Measurements from ENCODE around the gene SDSL. TPM values are rescaled to one million over a fixed set of nuclear protein-coding genes. Genes with fewer than 3 reads are reported as not detected.
A peak's percentile ranks its signal among the peaks of the same experiment; 100 is the strongest.

SDSL gene
- total and polyA plus RNA-seq, 5 experiments from 2014 or later, result not detected

DNA sequence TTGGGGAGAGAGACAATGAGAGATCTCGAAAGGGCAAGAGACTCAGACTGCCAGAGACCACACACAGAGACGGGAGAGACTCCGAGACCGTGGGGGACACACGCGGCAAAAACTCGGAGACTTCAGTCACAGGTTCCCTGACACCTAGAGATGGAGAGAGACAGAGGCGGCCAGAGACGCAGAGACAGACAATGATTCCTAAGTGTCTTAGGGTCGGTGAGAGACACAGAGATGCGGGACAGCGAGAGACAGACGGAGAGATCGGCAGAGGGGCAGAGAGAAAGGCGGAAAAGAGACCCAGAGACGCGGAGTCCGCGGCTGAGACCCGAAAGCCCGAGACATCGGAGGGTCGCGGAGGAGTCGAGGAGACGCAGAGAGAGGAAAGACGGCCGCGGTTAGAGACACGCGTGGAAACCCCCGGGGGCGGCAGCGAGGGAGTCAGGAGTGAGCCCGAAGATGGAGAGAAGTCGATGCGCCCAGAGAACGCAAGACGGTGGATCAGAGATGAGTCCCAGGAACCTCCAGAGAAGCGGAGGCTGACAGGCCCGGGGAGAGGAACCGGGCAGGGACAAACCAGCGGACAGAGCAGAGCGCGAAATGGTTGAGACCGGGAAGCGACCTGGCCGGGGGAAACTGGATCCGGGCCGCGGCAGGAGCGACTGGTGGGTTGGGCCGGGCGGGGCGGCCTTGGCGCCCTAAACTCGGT lies 41.7 kb downstream of the SDSL start:
- peaks cover 0 to 7% (median 0%) of the 10 kb centered on the region in 3 donors for H3K36me3 Mint-ChIP-seq
- H3K27ac Mint-ChIP-seq, result peak overlapping the region in 2 of 10 donors; percentile 17 to 52

DNA sequence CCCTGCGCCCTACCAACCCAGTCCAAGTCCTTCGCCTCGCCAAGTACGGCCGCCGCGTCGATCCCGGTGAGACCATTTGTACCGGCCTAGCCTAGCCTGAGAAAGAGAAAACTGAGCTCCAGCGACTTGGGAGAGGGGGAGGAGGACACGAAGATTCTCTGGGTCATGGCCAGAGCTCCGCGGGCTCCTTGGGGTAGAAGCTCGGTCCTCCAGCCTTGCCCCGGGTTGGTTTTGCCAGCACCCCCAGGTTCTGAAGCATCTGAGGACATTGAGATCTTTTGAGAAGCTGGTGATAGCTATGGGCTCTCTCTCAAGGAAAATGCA lies 42.2 kb downstream of the SDSL start:
- H3K36me3 Mint-ChIP-seq, result peaks cover 0 to 7% (median 0%) of the 10 kb centered on the region in 3 donors
- peaks cover 30 to 90% (median 60%) of the 10 kb centered on the region in 5 donors for H3K27me3 Mint-ChIP-seq
- no peak for ATAC-seq
- H3K4me1 Mint-ChIP-seq, result peaks cover 15 to 34% (median 33%) of the 10 kb centered on the region in 4 donors
- no peak for DNase-seq
- peak overlapping the region; percentile 28 to 73 (median 49) for H3K4me3 Mint-ChIP-seq
- POLR2A ChIA-PET, result no interaction called here
- H3K27ac Mint-ChIP-seq, result peak overlapping the region in 1 of 10 donors; percentile 17
- H3K9me3 Mint-ChIP-seq, result peaks cover 0 to 7% (median 0%) of the 10 kb centered on the region in 9 donors

More for the DNA sequence above, 41.7 kb downstream of the SDSL start:
- Mint-ChIP-seq H3K4me1 (peaks cover 15 to 34% (median 33%) of the 10 kb centered on the region in 4 donors), H3K9me3 (peaks cover 0 to 7% (median 0%) of the 10 kb centered on the region in 9 donors), H3K27me3 (peaks cover 31 to 90% (median 60%) of the 10 kb centered on the region in 5 donors), H3K4me3 (peak overlapping the region; percentile 59 to 88 (median 74))
- ATAC-seq (no peak), DNase-seq (no peak)
- POLR2A ChIA-PET, result no interaction called here

DNA sequence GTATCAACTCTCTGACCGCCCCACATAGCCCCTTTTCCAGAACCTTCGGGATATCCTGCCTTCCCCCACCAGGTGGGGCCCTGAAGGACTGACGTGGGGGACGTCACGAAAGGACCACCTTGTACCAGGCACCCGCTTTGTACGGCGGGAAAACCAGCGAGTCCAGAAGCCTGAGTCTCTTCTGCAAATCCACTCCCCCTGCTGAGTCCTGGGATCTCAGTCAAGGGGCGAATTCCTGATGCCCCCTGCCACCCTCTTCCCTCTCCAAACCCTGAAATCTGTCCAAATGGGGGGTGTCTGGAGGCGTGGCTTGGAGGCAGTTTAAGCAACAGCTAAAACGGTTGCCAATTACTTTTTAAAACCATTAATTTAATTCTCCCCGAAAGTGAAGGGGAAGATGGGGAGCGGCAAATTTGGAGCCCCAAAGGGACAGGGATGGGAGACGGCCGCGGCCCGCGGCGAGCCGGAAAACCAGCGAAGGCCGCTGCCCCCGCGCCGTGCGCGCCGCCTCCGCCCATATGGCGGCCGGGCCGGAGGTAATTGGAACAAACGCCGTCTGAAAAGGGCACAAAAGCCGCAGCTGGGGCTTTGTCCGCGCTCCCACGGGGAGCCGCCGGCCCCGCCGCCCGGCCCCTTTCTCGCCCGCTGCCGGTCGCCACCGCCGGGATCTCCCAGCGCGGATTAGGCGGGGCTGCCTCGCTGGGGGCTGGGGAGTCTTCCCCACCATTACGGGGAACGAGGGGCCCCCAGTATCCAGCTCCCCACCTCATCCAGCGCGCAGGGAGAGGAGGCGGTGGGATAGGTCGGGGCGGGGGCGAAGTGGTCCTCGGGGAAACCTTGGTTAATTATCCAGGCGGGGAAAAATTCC lies 42.9 kb downstream of the SDSL start:
- H3K27me3 Mint-ChIP-seq, result peaks cover 28 to 90% (median 55%) of the 10 kb centered on the region in 5 donors

DNA sequence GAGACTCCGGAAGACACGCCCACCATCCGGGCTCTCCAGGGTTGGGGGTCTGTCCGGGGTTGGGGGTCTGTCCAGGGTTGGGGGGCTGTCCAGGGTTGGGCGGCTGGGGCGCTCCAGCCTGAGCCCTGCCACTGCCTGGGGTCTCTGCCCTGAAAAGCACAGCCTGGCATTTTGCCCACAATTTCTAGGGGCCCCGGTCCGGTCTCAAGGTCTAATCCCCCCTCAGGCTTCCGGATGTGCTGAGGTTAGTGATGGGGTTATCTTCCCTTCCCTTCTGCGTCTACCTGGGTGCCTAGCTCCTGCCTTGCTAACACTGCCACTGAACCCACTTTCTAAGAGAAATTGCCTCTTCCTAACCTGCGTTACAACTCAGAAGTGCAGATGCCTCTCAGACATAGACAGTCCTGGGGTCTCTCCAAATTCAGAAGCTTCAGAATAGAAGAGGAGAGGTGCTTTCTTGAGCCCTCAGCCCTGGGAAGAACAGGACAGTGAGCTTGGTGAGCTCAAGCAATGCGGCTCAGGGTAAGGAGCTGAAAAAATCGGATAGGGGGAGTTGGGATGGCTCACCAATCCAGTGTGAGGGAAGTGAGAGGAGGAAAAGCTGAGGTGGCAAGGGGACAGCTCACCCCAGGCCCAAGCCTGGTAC lies 43.8 kb downstream of the SDSL start:
- Mint-ChIP-seq H3K4me3 (peak overlapping the region in 9 of 10 donors; percentile 1 to 65 (median 46)), H3K27ac (peak overlapping the region in 1 of 10 donors; percentile 26), H3K36me3 (peaks cover 0 to 7% (median 0%) of the 10 kb centered on the region in 3 donors), H3K4me1 (peaks cover 15 to 35% (median 33%) of the 10 kb centered on the region in 4 donors), H3K27me3 (peaks cover 30 to 90% (median 52%) of the 10 kb centered on the region in 5 donors), H3K9me3 (peaks cover 0 to 7% (median 0%) of the 10 kb centered on the region in 9 donors)
- POLR2A ChIA-PET, result no interaction called here
- no peak for DNase-seq
- ATAC-seq, result no peak

More for the DNA sequence above, 42.9 kb downstream of the SDSL start:
- peaks cover 15 to 34% (median 33%) of the 10 kb centered on the region in 4 donors for H3K4me1 Mint-ChIP-seq
- H3K9me3 Mint-ChIP-seq, result peaks cover 0 to 7% (median 0%) of the 10 kb centered on the region in 9 donors
- POLR2A ChIA-PET, result no interaction called here
- H3K36me3 Mint-ChIP-seq, result peaks cover 0 to 7% (median 0%) of the 10 kb centered on the region in 3 donors
- DNase-seq (no peak), ATAC-seq (no peak)
- peak overlapping the region in 8 of 10 donors; percentile 19 to 73 (median 49) for H3K4me3 Mint-ChIP-seq
- H3K27ac Mint-ChIP-seq, result no peak overlapping the region

DNA sequence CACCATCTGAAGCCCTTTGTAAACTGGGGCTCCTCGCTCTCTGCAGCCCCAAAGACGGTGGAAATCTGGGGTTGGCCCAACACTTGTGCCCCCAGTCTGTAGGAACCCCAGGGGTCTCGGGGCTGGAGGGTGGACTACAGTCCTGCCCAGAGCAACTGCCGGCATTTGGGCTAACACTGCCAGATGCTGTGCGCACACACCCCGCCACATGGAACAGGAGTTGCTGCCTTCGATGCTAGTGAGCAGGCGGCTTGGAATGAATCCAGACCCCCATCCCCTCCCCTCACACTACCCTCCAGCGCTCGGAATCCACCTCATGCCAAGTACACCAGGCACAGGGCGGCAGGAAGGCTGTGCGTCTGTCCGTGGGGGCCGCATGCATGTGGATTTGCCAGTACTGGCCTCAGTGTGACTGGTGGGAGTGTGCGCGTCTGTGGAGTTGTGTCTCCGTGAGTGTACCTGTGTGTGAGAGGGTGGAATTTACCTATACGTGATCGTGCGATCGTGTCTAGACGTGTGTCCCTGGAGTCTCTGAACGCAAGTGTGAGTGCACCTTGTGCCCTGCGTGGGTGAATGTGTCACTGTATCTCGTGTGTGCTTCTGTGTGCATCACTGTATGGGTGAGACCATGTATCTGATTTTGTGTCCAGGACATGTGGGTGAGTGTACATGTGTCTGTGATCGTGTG lies 44.4 kb downstream of the SDSL start:
- H3K27me3 Mint-ChIP-seq, result peaks cover 30 to 87% (median 49%) of the 10 kb centered on the region in 5 donors
- peak overlapping the region in 7 of 10 donors; percentile 25 to 62 (median 30) for H3K4me3 Mint-ChIP-seq
- peaks cover 0 to 7% (median 0%) of the 10 kb centered on the region in 9 donors for H3K9me3 Mint-ChIP-seq
- peaks cover 0 to 7% (median 0%) of the 10 kb centered on the region in 3 donors for H3K36me3 Mint-ChIP-seq
- ATAC-seq, result no peak
- peaks cover 15 to 35% (median 33%) of the 10 kb centered on the region in 4 donors for H3K4me1 Mint-ChIP-seq
- no peak for DNase-seq
- peak overlapping the region in 1 of 10 donors; percentile 26 for H3K27ac Mint-ChIP-seq
- POLR2A ChIA-PET, result no interaction called here

- DNase-seq (no peak), ATAC-seq (no peak)
- Mint-ChIP-seq H3K4me3 (peak overlapping the region in 7 of 10 donors; percentile 25 to 62 (median 30)), H3K9me3 (peaks cover 0 to 5% (median 0%) of the 10 kb centered on the region in 9 donors), H3K27ac (peak overlapping the region in 1 of 10 donors; percentile 11), H3K27me3 (peaks cover 34 to 87% (median 52%) of the 10 kb centered on the region in 5 donors), H3K4me1 (peaks cover 15 to 35% (median 32%) of the 10 kb centered on the region in 4 donors), H3K36me3 (peaks cover 0 to 7% (median 0%) of the 10 kb centered on the region in 3 donors)
- POLR2A ChIA-PET, result no interaction called here
These were observed 44.9 kb downstream of the SDSL start for GRCh38 chr12:113467142-113467501.

- H3K9me3 Mint-ChIP-seq, result peaks cover 0 to 3% (median 0%) of the 10 kb centered on the region in 9 donors
- H3K27me3 Mint-ChIP-seq, result peaks cover 34 to 87% (median 49%) of the 10 kb centered on the region in 5 donors
- H3K36me3 Mint-ChIP-seq, result peaks cover 0 to 4% (median 0%) of the 10 kb centered on the region in 3 donors
- H3K4me3 Mint-ChIP-seq, result peak overlapping the region in 3 of 10 donors; percentile 14 to 40 (median 22)
- DNase-seq (no peak), ATAC-seq (no peak)
- POLR2A ChIA-PET, result no interaction called here
- no peak overlapping the region for H3K27ac Mint-ChIP-seq
- H3K4me1 Mint-ChIP-seq, result peaks cover 13 to 32% (median 28%) of the 10 kb centered on the region in 4 donors
These were observed 45.6 kb downstream of the SDSL start for GRCh38 chr12:113467502-113468364.

DNA sequence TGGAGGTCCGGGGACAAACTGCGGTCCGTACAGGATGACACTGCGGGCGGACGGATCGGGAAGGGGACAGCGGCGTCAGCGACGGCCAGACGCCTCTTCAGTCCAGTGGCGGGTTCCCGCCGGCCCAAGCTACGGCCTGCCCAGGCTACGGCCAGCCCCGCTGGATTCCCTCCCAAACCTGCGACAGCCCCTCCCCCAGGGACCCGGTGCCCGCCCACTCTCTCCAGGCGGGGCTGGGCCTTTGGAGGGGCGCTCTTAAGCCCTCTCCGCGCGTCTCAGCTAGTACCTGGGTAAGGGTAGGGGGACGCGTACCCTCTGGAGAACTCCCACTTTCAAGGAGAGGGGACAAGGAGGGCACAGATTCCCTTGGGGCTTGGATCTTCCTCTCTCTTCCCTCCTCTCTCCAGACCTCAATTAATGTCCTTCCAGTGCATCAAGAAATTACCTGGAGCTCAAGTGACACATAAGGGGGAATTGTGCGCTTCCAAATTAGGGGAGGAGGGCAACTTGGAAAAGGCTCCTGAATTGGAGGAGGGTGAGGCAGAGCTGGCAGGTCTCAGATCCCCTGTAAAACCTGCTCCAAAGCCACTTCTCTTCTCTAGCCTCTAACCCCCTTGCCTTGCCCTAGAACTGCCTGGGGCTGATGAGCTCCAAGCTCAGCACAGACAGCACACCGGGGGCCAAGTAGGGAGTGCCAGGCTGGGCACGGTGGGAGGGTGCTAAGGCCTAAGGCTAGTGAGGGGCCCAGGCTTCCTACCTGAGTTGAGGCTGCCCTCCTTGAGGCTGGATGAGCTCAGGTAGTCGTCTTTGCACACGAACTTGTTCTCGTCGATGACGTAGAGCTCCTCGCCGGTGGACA lies 46.4 kb downstream of the SDSL start:
- Mint-ChIP-seq H3K27me3 (peaks cover 39 to 87% (median 55%) of the 10 kb centered on the region in 5 donors), H3K36me3 (peaks cover 0 to 1% (median 0%) of the 10 kb centered on the region in 3 donors), H3K4me3 (peak overlapping the region in 3 of 10 donors; percentile 23 to 76 (median 33)), H3K9me3 (peaks cover 0 to 3% (median 0%) of the 10 kb centered on the region in 9 donors), H3K4me1 (peaks cover 9 to 30% (median 25%) of the 10 kb centered on the region in 4 donors), H3K27ac (no peak overlapping the region)
- ATAC-seq, result no peak
- DNase-seq, result no peak
- POLR2A ChIA-PET, result no interaction called here

- no peaks in the 10 kb centered on the region for H3K36me3 Mint-ChIP-seq
- POLR2A ChIA-PET, result interaction anchor here (0.6 kb wide), 1 partner anchor 266 kb away, joined by 4 read pairs; no protein-coding TSS in a partner anchor
- H3K9me3 Mint-ChIP-seq, result no peaks in the 10 kb centered on the region
- H3K4me1 Mint-ChIP-seq, result peaks cover 7 to 28% (median 22%) of the 10 kb centered on the region in 4 donors
- H3K27ac Mint-ChIP-seq, result no peak overlapping the region
- peaks cover 40 to 87% (median 53%) of the 10 kb centered on the region in 5 donors for H3K27me3 Mint-ChIP-seq
- H3K4me3 Mint-ChIP-seq, result no peak overlapping the region
- DNase-seq (no peak), ATAC-seq (no peak)
These were observed 47.2 kb downstream of the SDSL start for GRCh38 chr12:113469224-113469948.
